ENCODE data around the gene SOX6. TPM values are rescaled to one million over a fixed set of nuclear protein-coding genes. Genes with fewer than 3 reads are reported as not detected.

SOX6 gene
- total and polyA plus RNA-seq, 2 of the 13 experiments (the other 11 are each of a cell fraction or from before 2014, with no cell fraction given) = 2.6 to 11.2 TPM

DNA sequence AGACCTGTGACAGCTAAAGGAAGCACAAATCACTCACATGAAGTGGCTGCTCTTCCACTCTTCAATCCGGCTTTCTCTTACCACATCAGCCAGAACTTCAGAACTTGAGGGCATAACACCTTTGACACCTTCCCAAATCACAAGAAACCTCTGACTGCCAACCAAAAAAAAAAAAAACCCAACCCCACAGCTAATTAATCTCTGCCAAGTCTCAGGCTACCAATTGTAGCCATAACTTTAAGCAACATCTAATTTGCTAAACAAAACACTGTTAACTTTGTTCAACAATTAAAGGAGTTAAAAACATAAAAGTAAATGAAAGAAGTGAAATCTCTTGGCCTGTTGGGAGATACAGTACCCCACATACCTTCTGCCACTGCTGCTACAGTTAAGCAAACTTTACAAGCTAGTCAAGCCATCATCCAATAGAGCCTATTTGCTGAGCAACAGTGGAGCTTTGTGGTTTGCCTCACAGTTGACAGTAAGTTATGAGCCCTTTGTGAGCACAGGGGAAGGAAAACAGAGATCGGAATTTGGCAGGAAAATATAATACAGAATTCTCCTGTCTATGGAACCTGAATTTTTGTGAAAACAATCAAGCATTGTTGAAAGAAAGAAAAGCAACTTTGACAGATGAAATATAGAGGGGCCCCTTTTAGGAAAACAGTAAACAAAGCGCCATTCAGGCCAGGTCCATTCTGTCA, at the start of gene SOX6 (continued):
- TF ChIP-seq, protein P1, sequence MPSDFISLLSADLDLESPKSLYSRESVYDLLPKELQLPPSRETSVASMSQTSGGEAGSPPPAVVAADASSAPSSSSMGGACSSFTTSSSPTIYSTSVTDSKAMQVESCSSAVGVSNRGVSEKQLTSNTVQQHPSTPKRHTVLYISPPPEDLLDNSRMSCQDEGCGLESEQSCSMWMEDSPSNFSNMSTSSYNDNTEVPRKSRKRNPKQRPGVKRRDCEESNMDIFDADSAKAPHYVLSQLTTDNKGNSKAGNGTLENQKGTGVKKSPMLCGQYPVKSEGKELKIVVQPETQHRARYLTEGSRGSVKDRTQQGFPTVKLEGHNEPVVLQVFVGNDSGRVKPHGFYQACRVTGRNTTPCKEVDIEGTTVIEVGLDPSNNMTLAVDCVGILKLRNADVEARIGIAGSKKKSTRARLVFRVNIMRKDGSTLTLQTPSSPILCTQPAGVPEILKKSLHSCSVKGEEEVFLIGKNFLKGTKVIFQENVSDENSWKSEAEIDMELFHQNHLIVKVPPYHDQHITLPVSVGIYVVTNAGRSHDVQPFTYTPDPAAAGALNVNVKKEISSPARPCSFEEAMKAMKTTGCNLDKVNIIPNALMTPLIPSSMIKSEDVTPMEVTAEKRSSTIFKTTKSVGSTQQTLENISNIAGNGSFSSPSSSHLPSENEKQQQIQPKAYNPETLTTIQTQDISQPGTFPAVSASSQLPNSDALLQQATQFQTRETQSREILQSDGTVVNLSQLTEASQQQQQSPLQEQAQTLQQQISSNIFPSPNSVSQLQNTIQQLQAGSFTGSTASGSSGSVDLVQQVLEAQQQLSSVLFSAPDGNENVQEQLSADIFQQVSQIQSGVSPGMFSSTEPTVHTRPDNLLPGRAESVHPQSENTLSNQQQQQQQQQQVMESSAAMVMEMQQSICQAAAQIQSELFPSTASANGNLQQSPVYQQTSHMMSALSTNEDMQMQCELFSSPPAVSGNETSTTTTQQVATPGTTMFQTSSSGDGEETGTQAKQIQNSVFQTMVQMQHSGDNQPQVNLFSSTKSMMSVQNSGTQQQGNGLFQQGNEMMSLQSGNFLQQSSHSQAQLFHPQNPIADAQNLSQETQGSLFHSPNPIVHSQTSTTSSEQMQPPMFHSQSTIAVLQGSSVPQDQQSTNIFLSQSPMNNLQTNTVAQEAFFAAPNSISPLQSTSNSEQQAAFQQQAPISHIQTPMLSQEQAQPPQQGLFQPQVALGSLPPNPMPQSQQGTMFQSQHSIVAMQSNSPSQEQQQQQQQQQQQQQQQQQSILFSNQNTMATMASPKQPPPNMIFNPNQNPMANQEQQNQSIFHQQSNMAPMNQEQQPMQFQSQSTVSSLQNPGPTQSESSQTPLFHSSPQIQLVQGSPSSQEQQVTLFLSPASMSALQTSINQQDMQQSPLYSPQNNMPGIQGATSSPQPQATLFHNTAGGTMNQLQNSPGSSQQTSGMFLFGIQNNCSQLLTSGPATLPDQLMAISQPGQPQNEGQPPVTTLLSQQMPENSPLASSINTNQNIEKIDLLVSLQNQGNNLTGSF (CRISPR knock-in tag; IDR thresholded peaks at IDR 0.05) = no peak
- TF ChIP-seq CBX5 (CRISPR knock-in tag; IDR thresholded peaks at IDR 0.05; ENCODE audit: borderline replicate concordance) = no peak
- no peak for TF ChIP-seq ADNP (CRISPR knock-in tag; IDR thresholded peaks at IDR 0.05)
- TF ChIP-seq ELF4 (CRISPR knock-in tag; IDR thresholded peaks at IDR 0.05; ENCODE audit: borderline replicate concordance) = no peak
- no peak; the same call in 1 of the 2 replicates for TF ChIP-seq ZNF652 (CRISPR knock-in tag; IDR thresholded peaks at IDR 0.05; ENCODE audit: borderline replicate concordance, low read depth)
- no peak for TF ChIP-seq PRMT3 (CRISPR knock-in tag; IDR thresholded peaks at IDR 0.05; ENCODE audit: borderline replicate concordance, low read depth)
- no peak for TF ChIP-seq HDAC6 (IDR thresholded peaks at IDR 0.05; ENCODE audit: low read depth, low read length)
- no peak for TF ChIP-seq RFX1 (IDR thresholded peaks at IDR 0.05)
- no peak for TF ChIP-seq CSRNP1 (CRISPR knock-in tag; IDR thresholded peaks at IDR 0.05)
- TF ChIP-seq, protein P2, sequence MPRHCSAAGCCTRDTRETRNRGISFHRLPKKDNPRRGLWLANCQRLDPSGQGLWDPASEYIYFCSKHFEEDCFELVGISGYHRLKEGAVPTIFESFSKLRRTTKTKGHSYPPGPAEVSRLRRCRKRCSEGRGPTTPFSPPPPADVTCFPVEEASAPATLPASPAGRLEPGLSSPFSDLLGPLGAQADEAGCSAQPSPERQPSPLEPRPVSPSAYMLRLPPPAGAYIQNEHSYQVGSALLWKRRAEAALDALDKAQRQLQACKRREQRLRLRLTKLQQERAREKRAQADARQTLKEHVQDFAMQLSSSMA (CRISPR knock-in tag; IDR thresholded peaks at IDR 0.05) = no peak
- no peak for TF ChIP-seq SOX13 (IDR thresholded peaks at IDR 0.05)
- TF ChIP-seq SOX13 (CRISPR knock-in tag; conservative IDR thresholded peaks at IDR 0.05 in 1 of 2, IDR thresholded peaks at IDR 0.05 in 1 of 2) = peak in 1 of 2 experiments; percentile 91; a peak in 2 of 4 replicates
- TF ChIP-seq, protein P3, sequence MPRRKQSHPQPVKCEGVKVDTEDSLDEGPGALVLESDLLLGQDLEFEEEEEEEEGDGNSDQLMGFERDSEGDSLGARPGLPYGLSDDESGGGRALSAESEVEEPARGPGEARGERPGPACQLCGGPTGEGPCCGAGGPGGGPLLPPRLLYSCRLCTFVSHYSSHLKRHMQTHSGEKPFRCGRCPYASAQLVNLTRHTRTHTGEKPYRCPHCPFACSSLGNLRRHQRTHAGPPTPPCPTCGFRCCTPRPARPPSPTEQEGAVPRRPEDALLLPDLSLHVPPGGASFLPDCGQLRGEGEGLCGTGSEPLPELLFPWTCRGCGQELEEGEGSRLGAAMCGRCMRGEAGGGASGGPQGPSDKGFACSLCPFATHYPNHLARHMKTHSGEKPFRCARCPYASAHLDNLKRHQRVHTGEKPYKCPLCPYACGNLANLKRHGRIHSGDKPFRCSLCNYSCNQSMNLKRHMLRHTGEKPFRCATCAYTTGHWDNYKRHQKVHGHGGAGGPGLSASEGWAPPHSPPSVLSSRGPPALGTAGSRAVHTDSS (CRISPR knock-in tag; conservative IDR thresholded peaks at IDR 0.05) = no peak
- peak; percentile 88 for TF ChIP-seq ZNF644 (CRISPR knock-in tag; IDR thresholded peaks at IDR 0.05; ENCODE audit: low read depth)
- no peak for TF ChIP-seq ZNF441 (CRISPR knock-in tag; IDR thresholded peaks at IDR 0.05; ENCODE audit: borderline replicate concordance)
- no peak for TF ChIP-seq IRF1 (CRISPR knock-in tag; IDR thresholded peaks at IDR 0.05; ENCODE audit: low read depth)
- no peak for TF ChIP-seq PTBP1 (IDR thresholded peaks at IDR 0.05; ENCODE audit: low read depth, low read length, poor library complexity, severe bottlenecking)
- TF ChIP-seq CEBPB (IDR thresholded peaks at IDR 0.05; ENCODE audit: borderline replicate concordance, low read depth, low read length) = 0 out of 2 replicates have a peak, but pooled peaks have one; percentile 16
- no peak for TF ChIP-seq SAFB2 (CRISPR knock-in tag; IDR thresholded peaks at IDR 0.05; ENCODE audit: borderline replicate concordance, low read depth)
